T-helper 2 cell (primary cell): ENCODE results near the gene SHTN1.

Experiments
- DNase-seq, 5 experiments: peaks; one replicate each; pipeline versions ENCODE4 v3.0.0 to v3.0.0-alpha.2; 2012 to 2022

Gene SHTN1

GRCh38 chr10:116915340-116915739 lies 89.6 kb downstream of the SHTN1 start:
- DNase-seq = no peak

GRCh38 chr10:116913695-116914094 lies 91.3 kb downstream of the SHTN1 start:
- DNase-seq = no peak

GRCh38 chr10:116912162-116912561 lies 92.8 kb downstream of the SHTN1 start:
- no peak for DNase-seq

- DNase-seq = no peak
Measured at GRCh38 chr10:116910910-116911309, 94.1 kb downstream of the SHTN1 start.

- DNase-seq = no peak
Measured at GRCh38 chr10:116909307-116909706, 95.7 kb downstream of the SHTN1 start.

- DNase-seq = no peak
Measured at GRCh38 chr10:116907245-116907987, 97.6 kb downstream of the SHTN1 start.

GRCh38 chr10:116905845-116906210 lies 99.2 kb downstream of the SHTN1 start:
- DNase-seq = no peak

- DNase-seq = no peak
Measured at GRCh38 chr10:116899626-116900025, 105.4 kb downstream of the SHTN1 start.

GRCh38 chr10:116893686-116894037 lies 111.3 kb downstream of the SHTN1 start:
- DNase-seq = no peak

GRCh38 chr10:116892907-116893685 lies 111.9 kb downstream of the SHTN1 start:
- peak in 1 of 5 experiments; percentile 14 for DNase-seq

GRCh38 chr10:116891208-116891607 lies 113.8 kb downstream of the SHTN1 start:
- no peak for DNase-seq

GRCh38 chr10:116889066-116889465 lies 115.9 kb downstream of the SHTN1 start:
- no peak for DNase-seq

- DNase-seq = no peak
Measured at GRCh38 chr10:116888380-116889055, 116.5 kb downstream of the SHTN1 start.

GRCh38 chr10:116886772-116887171 lies 118.2 kb downstream of the SHTN1 start:
- DNase-seq = no peak

GRCh38 chr10:116882639-116883038 lies 122.3 kb downstream of the SHTN1 start:
- DNase-seq = no peak

- DNase-seq = no peak
Measured at GRCh38 chr10:116880716-116881482, 124.1 kb downstream of the SHTN1 start.

GRCh38 chr10:116879817-116880216 lies 125.2 kb downstream of the SHTN1 start:
- no peak for DNase-seq

GRCh38 chr10:116878123-116878522 lies 126.9 kb downstream of the SHTN1 start:
- DNase-seq = no peak

- no peak for DNase-seq
Measured at GRCh38 chr10:116877391-116877790, 127.6 kb downstream of the SHTN1 start.

GRCh38 chr10:116875897-116876296 lies 129.1 kb downstream of the SHTN1 start:
- DNase-seq = no peak

- DNase-seq = no peak
Measured at GRCh38 chr10:116873134-116873533, 131.9 kb downstream of the SHTN1 start.

GRCh38 chr10:116870949-116871348 lies 134.0 kb downstream of the SHTN1 start:
- DNase-seq = no peak

GRCh38 chr10:116868722-116869121 lies 136.3 kb downstream of the SHTN1 start:
- no peak for DNase-seq
